Type B pancreatic cell (in vitro differentiated cells): Measurements from ENCODE around the gene PNPLA1. TPM values are rescaled to one million over a fixed set of nuclear protein-coding genes. Genes with fewer than 3 reads are reported as not detected.
"Not testable (repeated sequence)": the region's sequence is repeated elsewhere in the genome, so short reads cannot be mapped to it uniquely, and the experiment has no call there.

Source experiments
- DNase-seq: peaks from one replicate; pipeline ENCODE4 v3.0.0; 2021; ENCODE audit warnings: mixed read lengths; ENCODE audit not compliant: unreplicated experiment; ENCODE audit errors: extremely low spot score
- H3K27ac Mint-ChIP-seq: 2 replicates; pipeline ENCODE4 v1.8.0; 2021; ENCODE audit warnings: mild to moderate bottlenecking, mixed read lengths
- H3K27me3 Mint-ChIP-seq: 2 replicates; pipeline ENCODE4 v1.8.0; 2021; ENCODE audit warnings: mixed read lengths
- H3K36me3 Mint-ChIP-seq: 2 replicates; pipeline ENCODE4 v1.8.0; 2021; ENCODE audit warnings: mixed read lengths
- H3K4me1 Mint-ChIP-seq: one replicate; pipeline ENCODE4 v1.8.0; 2021; ENCODE audit warnings: mixed read lengths; ENCODE audit not compliant: unreplicated experiment
- H3K4me3 Mint-ChIP-seq: 2 replicates; pipeline ENCODE4 v1.8.0; 2021; ENCODE audit warnings: mild to moderate bottlenecking, mixed read lengths
- H3K9me3 Mint-ChIP-seq: 2 replicates; pipeline ENCODE4 v1.8.0; 2021; ENCODE audit warnings: mixed read lengths
- total RNA-seq: library from RNA; stranded (reverse); gene quantifications from 2 replicates; pipeline ENCODE4 v1.2.1, GENCODE V29; 2021; ENCODE audit warnings: low replicate concordance
- TF ChIP-seq, protein P1 (sequence below): fragments of 200-600 bp; sonication (generic); conservative IDR thresholded peaks from 2 replicates; pipeline ENCODE4 v1.5.0; 2021; ENCODE audit warnings: antibody characterized with exemption, mild to moderate bottlenecking

Gene PNPLA1
- total RNA-seq, 1 donor from 2014 or later: 0.12 TPM

DNA sequence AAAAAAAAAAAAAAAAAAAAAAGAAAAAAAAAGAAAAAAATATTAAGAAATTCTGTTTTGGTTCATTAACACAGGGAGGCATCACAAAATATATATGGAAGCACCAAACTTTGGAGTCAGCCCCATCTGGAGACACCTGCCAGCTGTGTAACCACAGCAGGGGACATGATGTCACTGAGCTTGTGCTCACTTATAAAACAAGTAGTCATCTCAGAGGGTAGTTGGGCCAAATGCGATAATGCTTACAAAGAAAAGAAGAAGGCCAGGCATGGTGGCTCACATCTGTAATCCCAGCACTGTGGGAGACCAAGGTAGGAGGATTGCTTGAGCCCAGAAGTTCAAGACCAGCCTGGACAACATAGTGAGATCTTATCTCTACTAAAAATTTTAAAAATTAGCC is 68.0 kb downstream of the PNPLA1 start:
- TF ChIP-seq, protein P1, sequence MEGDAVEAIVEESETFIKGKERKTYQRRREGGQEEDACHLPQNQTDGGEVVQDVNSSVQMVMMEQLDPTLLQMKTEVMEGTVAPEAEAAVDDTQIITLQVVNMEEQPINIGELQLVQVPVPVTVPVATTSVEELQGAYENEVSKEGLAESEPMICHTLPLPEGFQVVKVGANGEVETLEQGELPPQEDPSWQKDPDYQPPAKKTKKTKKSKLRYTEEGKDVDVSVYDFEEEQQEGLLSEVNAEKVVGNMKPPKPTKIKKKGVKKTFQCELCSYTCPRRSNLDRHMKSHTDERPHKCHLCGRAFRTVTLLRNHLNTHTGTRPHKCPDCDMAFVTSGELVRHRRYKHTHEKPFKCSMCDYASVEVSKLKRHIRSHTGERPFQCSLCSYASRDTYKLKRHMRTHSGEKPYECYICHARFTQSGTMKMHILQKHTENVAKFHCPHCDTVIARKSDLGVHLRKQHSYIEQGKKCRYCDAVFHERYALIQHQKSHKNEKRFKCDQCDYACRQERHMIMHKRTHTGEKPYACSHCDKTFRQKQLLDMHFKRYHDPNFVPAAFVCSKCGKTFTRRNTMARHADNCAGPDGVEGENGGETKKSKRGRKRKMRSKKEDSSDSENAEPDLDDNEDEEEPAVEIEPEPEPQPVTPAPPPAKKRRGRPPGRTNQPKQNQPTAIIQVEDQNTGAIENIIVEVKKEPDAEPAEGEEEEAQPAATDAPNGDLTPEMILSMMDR: no peak
- no peak overlapping the region for H3K4me3 Mint-ChIP-seq
- DNase-seq: no peak
- H3K27me3 Mint-ChIP-seq: peaks cover 38% of the 10 kb centered on the region
- no peaks in the 10 kb centered on the region for H3K36me3 Mint-ChIP-seq
- H3K9me3 Mint-ChIP-seq: no peaks in the 10 kb centered on the region
- peaks cover 36% of the 10 kb centered on the region for H3K4me1 Mint-ChIP-seq
- H3K27ac Mint-ChIP-seq: no peak overlapping the region

DNA sequence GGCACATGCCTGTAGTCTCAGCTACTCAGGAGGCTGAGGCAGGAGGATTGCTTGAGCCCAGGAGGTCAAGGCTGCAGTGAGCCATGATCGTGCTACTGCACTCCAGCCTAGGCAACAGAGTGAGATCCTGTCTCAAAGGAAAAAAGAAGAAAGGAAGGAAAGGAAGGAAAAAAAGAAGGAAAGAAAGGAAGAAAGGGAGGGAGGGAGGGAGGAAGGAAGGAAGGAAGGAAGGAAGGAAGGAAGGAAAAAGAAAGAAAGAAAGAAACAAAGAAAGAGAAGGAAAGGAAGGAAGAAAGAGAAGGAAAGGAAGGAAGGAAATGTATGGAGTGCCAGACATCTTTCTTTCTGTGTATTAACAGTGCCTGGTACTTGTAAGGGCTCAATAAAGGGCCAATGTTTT is 68.4 kb downstream of the PNPLA1 start:
- Mint-ChIP-seq H3K4me1 (peaks cover 36% of the 10 kb centered on the region), H3K27me3 (peaks cover 40% of the 10 kb centered on the region)
- H3K27ac Mint-ChIP-seq, DNase-seq, H3K4me3 Mint-ChIP-seq, H3K36me3 Mint-ChIP-seq, H3K9me3 Mint-ChIP-seq: not testable (repeated sequence)

DNA sequence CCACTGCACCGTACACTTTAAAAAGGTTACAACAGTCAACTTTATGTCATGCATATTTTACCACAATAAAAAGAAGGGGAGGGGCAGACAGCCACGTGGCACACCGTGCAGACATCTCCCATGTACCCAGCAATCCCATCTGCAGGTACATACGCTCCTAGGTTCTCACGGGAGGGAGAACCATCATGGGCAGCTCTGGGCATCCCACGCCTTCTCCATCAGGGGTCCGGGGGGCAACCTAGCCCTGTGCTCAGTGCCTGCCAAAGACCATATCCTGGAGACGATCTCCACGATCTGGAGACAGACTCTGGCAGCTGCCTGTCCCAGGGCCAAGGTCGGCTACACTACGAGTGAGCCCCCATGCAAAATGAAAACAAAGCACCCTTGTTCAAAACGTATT is 69.3 kb downstream of the PNPLA1 start:
- Mint-ChIP-seq H3K4me1 (peaks cover 27% of the 10 kb centered on the region), H3K36me3 (no peaks in the 10 kb centered on the region)
- TF ChIP-seq, protein P1: no peak

DNA sequence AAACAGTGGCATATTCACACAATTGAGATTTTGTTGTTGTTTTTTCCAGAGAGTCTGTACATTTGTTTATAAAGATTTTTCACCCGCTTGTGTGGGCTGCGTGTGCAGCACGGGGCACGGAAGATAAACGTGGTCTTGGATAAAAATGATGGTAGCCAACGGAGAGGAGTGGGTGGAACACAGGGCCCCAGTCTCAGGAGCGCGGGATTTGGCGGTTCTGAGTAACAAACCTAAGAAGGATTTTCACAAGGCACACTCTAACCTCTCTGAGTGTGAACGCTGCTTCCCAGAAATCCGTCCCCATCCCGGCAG is 70.4 kb downstream of the PNPLA1 start:
- Mint-ChIP-seq H3K9me3 (no peaks in the 10 kb centered on the region), H3K27ac (peak overlapping the region; percentile 90), H3K4me3 (no peak overlapping the region), H3K27me3 (peaks cover 30% of the 10 kb centered on the region), H3K36me3 (no peaks in the 10 kb centered on the region), H3K4me1 (peaks cover 16% of the 10 kb centered on the region)
- TF ChIP-seq, protein P1: no peak
- DNase-seq: no peak

More for the DNA sequence above, 69.3 kb downstream of the PNPLA1 start:
- DNase-seq: no peak
- no peak overlapping the region for H3K4me3 Mint-ChIP-seq
- H3K27me3 Mint-ChIP-seq: peaks cover 41% of the 10 kb centered on the region
- no peak overlapping the region for H3K27ac Mint-ChIP-seq
- H3K9me3 Mint-ChIP-seq: no peaks in the 10 kb centered on the region

DNA sequence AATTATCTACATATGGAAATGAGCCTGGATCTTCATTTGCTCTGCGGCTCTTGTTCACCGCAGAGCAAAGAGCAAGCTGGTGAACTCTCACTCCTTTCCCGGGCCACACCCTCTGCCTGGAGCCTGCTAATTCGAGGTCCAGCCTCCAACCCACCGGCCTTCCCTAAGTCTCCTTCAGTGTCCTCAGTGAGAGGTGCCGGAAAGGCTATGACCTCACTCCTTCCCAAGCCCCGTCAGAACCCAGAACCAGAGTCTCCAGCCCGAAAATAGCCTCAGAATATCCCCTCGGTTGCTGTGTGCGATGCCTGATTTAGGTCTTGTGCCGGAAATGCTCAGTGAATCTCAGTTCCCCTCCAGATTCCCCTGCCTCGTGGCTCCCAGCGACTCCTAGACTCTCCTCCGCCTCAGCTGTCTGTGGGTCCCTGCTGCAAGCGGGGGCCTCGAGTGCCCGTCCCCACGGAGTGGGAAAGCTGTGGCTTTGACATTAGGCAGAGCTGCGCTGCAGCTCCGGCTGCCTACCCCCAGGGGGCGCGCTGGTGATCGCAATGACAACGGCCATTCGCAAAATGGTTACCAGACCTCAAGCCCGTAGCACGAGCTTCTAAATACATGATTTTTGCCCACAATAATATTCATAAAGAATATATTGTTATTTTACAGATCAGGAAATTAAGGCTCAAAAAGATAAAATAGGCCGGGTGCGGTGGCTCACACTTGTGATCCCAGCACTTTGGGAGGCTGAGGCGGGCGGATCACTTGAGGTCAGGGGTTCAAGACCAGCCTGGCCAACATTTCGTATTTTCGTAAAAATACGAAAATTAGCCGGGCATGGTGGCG is 71.0 kb downstream of the PNPLA1 start:
- TF ChIP-seq, protein P1: peak; percentile 98

DNA sequence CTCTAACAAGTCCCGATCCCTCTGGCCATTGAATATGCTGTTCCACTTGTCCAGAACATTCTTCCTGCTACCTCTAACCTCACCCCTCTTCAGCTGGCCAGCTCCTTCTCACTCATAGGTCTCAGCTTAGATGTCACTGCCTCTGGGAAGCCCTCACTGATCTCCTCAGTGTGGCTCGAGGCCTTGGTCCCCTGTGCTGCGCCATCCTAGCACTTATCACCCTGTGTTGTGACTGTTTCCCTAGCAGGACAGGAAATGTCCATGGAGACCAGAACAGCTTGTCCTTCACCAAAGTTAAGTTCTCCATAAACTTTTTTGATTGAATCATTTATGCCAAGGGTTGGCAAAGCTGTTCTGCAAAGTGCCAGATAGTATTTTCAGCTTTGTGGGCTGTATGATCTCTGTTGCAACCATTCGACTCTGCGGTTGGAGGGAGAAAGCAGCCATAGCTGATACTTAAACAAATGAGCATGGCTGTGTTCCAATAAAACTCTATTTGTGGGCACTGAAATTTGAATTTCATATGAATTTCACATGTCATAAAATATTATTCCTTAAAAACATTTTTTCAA is 73.3 kb downstream of the PNPLA1 start:
- Mint-ChIP-seq H3K4me3 (no peak overlapping the region), H3K27ac (no peak overlapping the region), H3K36me3 (no peaks in the 10 kb centered on the region), H3K9me3 (no peaks in the 10 kb centered on the region), H3K27me3 (peaks cover 21% of the 10 kb centered on the region), H3K4me1 (peaks cover 23% of the 10 kb centered on the region)
- DNase-seq: no peak
- TF ChIP-seq, protein P1: no peak

More for the DNA sequence above, 71.0 kb downstream of the PNPLA1 start:
- Mint-ChIP-seq H3K4me1 (peaks cover 13% of the 10 kb centered on the region), H3K36me3 (no peaks in the 10 kb centered on the region), H3K4me3 (peak overlapping the region; percentile 84), H3K27me3 (peaks cover 24% of the 10 kb centered on the region), H3K27ac (peak overlapping the region; percentile 90), H3K9me3 (no peaks in the 10 kb centered on the region)
- DNase-seq: peak; percentile 82
